ENCODE results near the gene BUD23.
"Not testable (repeated sequence)": the region's sequence is repeated elsewhere in the genome, so short reads cannot be mapped to it uniquely, and the experiment has no call there.

The BUD23 gene

DNA sequence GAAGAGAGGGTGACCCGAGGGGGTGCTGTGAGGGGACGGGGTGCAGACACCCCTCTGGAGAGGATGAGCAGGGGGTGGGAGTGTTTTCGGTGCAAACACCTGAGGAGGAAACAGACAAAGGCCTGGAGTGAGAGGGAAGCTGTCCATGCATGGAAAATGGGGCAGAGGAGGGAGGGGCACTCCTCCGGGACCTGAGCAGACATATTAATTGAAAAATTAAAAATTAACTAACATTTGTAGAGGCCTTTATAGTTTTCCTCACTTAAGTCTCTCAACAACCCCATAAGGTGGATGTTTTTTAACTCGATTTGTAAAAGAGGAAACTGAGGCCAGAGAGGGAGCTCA, 14.5 kb upstream of the BUD23 start:
- DNase-seq, result no peak

DNA sequence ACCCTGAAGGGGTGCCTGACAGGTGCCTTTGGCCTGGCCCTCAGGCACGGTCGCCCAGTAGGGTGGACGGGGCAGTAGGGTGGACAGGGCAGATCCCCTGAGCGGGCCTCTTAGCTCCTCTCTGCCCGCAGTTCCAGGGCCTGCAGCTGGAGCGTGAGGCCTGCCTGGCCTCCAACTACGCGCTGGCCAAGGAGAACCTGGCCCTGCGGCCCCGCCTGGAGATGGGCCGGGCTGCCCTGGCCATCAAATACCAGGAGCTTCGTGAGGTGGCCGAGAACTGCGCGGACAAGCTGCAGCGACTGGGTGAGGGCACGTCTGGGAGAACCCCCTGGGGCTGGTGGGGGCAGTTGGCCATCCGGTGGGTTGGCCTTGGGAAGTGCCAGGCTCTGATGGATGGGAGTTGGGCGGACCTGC, 14.1 kb upstream of the BUD23 start:
- DNase-seq, result no peak

GRCh38 chr7:73669858-73670385, 13.5 kb upstream of the BUD23 start:
- no peak for DNase-seq

DNA sequence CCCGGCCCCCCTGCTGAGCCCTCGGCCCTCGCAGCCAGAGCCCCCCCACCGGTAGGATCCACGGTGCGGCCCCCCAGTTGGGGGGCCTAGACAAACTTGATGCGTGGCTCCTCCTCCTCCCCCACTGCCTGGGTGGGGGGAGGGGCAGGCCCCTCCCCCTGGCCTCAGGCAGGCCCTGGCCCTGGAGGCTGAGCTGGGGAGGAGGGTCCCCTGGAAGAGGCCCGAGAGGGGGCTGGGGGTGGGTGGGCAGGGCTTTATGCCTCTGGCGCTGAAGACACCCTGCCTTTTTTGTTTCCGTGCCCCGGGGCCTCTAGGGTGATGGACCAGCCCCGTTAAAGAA, 12.1 kb upstream of the BUD23 start:
- no peak for DNase-seq

GRCh38 chr7:73671857-73672445, 11.4 kb upstream of the BUD23 start:
- no peak for DNase-seq

GRCh38 chr7:73674468-73675124, 8.8 kb upstream of the BUD23 start:
- DNase-seq, result no peak

DNA sequence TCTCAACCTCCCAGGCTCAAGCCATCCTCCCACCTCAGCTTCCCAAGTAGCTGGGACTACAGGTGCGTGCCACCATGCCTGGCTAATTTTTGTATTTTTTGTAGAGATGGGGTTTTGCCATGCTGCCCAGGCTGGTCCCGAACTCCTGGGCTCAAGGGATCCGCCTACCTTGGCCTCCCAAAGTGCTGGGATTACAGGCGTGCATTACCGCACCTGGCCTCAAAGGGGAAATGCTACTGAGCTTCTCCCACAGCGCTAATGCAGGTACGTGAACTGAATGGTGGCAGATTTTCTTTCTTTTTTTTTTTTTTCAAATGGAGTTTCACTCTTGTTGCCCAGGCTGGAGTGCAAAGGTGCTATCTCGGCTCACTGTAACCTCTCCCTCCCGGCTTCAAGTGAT, 7.3 kb upstream of the BUD23 start:
- not testable (repeated sequence) for DNase-seq

- no peak for DNase-seq
Measured at GRCh38 chr7:73678862-73679261, 4.5 kb upstream of the BUD23 start.

DNA sequence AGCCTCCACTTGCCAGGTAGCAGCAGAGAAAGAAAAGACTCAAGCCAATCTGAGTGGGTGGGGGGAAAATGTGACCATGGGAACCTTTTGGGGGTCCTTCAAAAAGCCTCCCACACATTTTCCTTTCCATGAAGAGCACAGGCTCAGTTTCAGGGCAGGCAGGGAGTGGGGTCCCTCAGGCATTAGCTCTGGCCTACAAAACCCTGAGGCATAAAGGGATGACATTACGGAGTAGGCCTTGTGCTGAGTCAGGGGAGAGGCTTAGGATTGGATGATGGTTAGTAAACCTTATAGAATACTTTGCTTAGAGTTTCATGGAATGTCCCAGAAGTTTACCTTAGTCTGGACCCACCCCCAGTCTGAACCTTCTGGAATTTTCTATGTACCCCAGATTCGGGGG, 3.7 kb upstream of the BUD23 start:
- DNase-seq, result no peak

DNA sequence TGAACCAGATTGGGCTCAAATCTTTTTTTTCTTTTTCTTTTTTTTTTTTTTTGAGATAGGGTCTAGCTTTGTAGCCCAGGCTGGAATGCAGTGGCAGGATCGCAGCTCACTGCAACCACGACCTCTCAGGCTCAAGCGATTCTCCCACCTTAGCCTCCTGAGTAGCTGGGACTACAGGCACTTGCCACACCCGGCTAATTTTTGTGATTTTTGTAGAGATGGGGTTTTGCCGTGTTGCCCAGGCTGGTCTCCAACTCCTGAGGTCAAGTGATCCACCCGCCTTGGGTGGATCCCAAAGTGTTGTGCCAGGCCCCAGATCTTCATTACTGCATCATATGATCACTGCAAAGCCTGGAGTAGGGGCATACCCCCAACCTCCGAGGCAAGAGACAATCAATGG, 2.9 kb upstream of the BUD23 start:
- no peak for DNase-seq

DNA sequence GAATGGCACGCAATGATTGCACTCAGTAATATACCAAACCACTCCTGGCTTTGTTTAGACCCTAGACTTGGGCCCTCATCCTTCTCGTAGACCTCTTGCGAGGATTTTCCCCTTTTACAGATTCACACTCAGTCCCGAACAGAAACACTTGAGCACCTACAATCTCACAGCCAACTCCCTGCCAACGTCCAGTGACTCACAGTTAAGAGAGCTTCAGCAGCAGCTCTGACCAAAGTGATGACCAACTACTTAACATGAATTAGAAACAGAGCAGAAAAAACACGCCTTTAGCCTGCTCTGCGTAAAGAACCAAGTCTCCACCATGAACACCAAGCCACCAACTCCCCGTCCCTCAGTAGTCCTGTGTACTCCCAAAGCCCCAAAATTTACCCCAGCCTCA, 2.4 kb upstream of the BUD23 start:
- no peak for DNase-seq

- DNase-seq, result no peak
Measured at GRCh38 chr7:73682745-73683055, 697 bp upstream of the BUD23 start.

DNA sequence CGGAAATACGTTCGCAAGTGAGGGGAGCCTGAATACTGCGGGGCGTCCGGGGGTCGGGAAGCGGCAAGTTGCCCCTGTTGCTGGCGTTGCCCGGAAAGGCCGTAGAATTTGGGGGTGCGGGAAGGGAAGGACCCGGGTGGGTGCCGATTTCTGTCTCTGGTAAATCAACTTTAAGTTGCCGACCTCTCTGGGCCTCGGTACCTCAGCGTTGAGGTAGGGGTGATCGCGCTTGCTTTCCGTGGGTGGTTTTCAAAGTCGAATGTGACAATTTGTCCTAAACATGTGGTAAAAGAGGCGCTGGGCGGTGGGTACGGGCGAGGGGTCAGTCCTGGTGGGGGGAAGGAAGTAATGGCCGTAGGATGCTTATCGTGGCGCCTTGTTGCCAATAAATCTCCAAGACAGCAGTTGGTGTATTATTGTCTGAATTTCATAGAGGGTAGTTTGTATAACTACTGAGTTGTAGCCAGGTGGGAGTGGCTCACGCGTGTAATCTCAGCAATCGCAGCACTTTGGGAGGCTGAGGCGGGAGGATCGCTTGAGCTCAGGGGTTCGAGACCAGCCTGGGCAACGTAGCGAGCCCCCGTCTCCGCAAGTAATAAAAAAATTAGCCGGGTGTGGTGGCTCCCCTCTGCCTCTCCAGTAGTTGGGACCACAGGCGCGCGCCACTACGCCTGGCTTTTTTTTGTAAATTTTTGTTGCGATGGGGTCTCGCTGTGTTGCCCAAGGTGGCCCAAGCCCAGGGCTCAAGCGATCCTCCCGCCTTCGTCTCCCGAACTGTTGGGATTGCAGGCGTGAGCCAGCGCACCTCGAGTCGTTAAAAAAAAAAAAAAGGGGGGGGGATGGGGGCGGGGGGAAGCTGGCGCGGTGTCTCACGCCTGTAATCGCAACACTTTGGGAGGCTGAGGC, 644 bp downstream of the BUD23 start:
- DNase-seq, result no peak

DNA sequence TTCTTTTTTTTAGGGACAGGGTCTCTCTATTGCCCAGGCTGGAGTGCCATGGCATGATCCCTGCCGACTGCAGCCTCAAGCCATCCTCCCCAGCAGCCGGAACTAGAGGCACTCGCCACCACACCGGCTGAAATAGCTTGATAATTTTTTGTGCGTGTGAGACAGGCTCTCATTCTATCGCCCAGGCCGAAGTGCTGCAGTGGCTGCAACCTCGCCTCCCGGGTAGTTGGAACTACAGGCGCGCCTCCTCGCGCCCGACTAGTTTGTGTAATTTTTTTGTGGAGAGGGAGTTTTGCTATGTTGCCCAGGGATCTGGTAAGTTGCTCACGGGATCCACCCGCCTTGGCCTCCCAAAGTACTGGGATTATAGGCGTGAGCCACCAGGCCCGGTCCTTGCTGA, 1.9 kb downstream of the BUD23 start:
- no peak for DNase-seq

DNA sequence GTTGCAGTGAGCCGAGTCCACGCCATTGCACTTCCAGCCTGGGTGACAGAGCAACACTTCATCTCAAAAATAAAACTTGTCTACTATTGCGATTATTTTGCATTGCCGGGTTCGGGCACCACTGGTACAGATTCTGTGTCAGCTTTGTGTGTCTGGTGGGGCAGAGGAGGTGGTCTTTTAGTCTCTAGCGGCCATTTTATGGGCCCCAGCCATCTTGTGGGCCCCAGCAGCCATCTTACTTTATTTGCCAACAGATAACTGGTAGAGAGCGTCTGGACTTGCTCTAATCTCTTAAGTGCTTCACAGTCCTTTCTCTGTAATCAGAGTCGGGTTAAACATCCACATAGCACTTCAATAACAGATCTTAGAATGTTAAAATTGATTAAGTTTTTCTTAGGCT, 4.9 kb downstream of the BUD23 start:
- no peak for DNase-seq

DNA sequence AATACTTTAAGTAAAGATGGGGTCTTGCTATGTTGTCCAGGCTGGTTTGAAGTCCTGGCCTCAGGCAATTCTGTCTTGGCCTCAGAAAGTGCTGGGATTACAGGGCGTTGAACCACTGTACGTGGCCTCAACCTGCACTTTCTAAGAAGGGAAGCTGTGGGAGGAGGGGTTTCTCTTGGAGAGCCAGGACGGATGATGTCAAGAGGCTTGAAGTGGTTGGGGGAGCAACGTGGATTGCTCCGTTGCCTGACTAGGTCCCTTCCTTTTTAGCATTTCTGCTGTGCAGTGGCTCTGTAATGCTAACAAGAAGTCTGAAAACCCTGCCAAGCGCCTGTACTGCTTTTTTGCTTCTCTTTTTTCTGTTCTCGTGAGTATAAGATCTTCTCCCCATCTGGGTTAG, 7.2 kb downstream of the BUD23 start:
- DNase-seq, result no peak

DNA sequence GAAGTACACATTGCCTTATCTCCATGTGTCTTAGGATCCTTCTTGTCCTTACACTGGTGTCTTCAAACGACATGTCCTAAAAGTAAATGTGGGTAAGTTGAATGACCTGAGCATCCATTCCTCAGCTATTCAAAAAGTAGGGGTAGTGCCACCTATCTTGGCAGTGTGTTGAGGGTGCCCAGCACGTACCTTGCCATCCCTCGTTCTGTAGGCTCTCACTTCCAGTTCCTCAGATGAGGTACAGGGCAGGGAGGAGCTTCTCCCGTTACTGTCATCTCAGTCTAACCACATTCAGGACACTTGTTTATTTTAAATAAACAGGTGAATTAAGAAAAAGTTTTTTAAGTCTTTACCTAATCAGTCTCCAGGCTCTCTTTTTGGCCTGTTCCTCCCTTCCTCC, 13.0 kb downstream of the BUD23 start:
- no peak for DNase-seq

DNA sequence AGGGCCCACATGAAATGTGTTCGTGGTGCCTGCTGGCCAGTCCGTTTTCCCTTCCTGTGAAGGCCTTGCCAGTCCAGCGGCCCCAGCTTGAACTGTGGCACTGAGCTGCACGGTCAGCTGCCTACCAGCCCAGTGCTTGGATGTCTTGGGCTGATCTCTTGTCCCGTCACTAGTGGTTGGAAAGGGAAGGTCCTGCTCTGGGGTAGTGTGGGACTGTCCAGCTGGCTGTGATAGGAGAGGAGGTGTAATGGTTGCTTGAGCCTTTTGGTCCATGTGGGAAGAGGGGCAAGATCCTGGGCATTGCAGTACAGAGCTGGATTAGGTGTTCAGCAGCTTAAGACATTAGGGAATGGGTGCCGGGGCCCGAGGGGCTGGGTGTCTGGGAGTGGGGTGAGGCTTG, 15.0 kb downstream of the BUD23 start:
- no peak for DNase-seq

DNA sequence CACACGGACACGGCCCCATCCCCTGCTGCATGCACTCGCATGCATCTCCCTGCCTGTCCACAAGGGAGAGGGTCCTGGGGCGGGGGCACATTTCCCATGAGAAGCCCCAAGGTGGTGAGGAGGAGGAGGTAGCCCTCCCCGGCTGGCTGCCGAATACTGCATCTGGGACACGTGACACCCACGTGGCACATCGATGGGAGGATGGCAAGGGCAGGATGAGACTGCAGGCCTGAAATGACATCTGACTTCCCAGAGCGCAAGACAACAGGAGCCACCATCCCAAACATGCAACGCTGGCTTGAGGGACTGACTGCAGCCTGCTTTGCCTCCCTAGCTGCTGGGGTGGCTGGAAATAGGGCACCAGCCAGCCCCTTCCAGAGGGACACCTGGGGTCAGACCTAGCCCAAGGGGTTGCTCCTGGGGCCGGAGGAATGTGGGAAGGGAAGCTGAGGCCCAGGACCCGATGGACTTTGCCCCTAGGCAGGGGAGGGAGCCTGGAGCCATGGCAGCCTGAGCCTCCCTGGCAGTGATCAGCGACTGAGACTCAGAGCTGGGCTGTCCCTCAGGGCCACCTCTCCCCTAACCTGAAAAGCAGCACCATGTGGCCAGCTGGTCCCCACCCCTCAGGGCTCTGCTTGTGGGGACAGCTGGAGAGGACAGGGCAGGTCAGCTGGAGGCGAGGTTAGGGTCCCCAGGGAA, 16.1 kb downstream of the BUD23 start:
- no peak for DNase-seq

DNA sequence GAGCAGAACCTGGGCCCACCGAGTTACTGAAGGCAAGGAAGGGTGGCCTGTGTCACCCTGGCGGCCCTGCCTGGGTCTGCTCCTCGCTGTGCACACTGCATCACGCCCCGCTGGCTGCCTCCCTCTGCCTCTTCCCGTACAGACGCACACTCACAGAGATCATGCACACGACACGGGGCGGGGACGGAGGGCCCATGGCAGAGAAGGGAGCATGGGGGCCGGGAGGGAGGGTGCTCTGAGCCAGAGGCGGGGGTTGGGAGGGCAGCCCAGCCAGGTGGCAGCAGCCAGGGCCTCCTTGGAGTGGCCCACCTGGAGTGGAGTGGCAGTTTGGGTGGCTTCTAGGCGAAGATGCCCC, 16.6 kb downstream of the BUD23 start:
- no peak for DNase-seq

- no peak for DNase-seq
Measured at GRCh38 chr7:73700581-73701134, 17.3 kb downstream of the BUD23 start.

GRCh38 chr7:73701357-73701995, 18.1 kb downstream of the BUD23 start:
- DNase-seq, result peak; percentile 20 to 41

GRCh38 chr7:73702226-73702625, 18.8 kb downstream of the BUD23 start:
- no peak for DNase-seq

All from CD4-positive, alpha-beta T cell treated with Interferon alpha-2 for 1 hour (primary cell).